CD4-positive, alpha-beta T cell (primary cell): ENCODE data around the gene CCDC157. TPM values are rescaled to one million over a fixed set of nuclear protein-coding genes. Genes with fewer than 3 reads are reported as not detected.

Source experiments
- ATAC-seq: fragments of 200-7000 bp; cut with Tn5 transposase; one replicate; pipeline ENCODE4 v1.10.0; 2022; ENCODE audit warnings: mild to moderate bottlenecking; ENCODE audit not compliant: poor library complexity
- CTCF ChIA-PET: fragments of 350-600 bp; sonication (Branson Sonifier 250); formaldehyde crosslinking; loops from one replicate; lab custom pipeline; 2021; ENCODE audit warnings: antibody characterized with exemption, inconsistent platforms; lab: Charles Lee
- POLR2A ChIA-PET: fragments of 350-600 bp; sonication (Branson Sonifier 250); formaldehyde crosslinking; loops from one replicate; lab custom pipeline; 2021; ENCODE audit warnings: antibody characterized with exemption, inconsistent platforms; lab: Charles Lee
- DNase-seq, 14 experiments: peaks; one replicate each; pipeline ENCODE4 v3.0.0-alpha.2; 2013 to 2020; ENCODE audit warnings: mixed read lengths in 2 of 14
- H3K27ac ChIP-seq, 2 donors: one replicate each; pipeline versions ENCODE4 v1.5.1 to v1.7.0; 2013; ENCODE audit warnings: low read length in 2 of 2, low read depth in 1 of 2, mild to moderate bottlenecking in 1 of 2
- H3K27me3 ChIP-seq, 2 experiments: 1 replicate in 1 of 2; 2 replicates in 1 of 2; pipeline versions ENCODE4 v1.6.1 to v1.7.0; 2013; ENCODE audit warnings: low read length in 2 of 2, control low read depth in 1 of 2, mild to moderate bottlenecking in 1 of 2, moderate library complexity in 1 of 2; ENCODE audit not compliant: insufficient read depth in 2 of 2, control insufficient read depth in 1 of 2
- H3K36me3 ChIP-seq: one replicate; pipeline ENCODE4 v1.6.1; 2013; ENCODE audit warnings: low read length, control low read depth; ENCODE audit not compliant: insufficient read depth
- H3K4me1 ChIP-seq: one replicate; pipeline ENCODE4 v1.6.1; 2013; ENCODE audit warnings: low read length, control low read depth; ENCODE audit not compliant: insufficient read depth
- H3K4me3 ChIP-seq: one replicate; pipeline ENCODE4 v1.5.1; 2013; ENCODE audit warnings: mild to moderate bottlenecking, low read length, moderate library complexity
- H3K9me3 ChIP-seq, 2 experiments: 1 replicate in 1 of 2; 2 replicates in 1 of 2; pipeline versions ENCODE4 v1.6.1 to v1.7.0; 2013; ENCODE audit warnings: low read length in 2 of 2, mild to moderate bottlenecking in 2 of 2, control low read depth in 1 of 2, moderate library complexity in 1 of 2; ENCODE audit not compliant: control insufficient read depth in 1 of 2, insufficient read depth in 1 of 2
- H3K27ac Mint-ChIP-seq: one replicate; pipeline ENCODE4 v1.8.0; 2020; ENCODE audit warnings: mixed read lengths
- H3K27me3 Mint-ChIP-seq: one replicate; pipeline ENCODE4 v1.8.0; 2021; ENCODE audit warnings: mixed read lengths
- H3K36me3 Mint-ChIP-seq: one replicate; pipeline ENCODE4 v1.8.0; 2021; ENCODE audit warnings: low read depth, mixed read lengths
- H3K4me1 Mint-ChIP-seq: one replicate; pipeline ENCODE4 v1.8.0; 2021; ENCODE audit warnings: low read depth, mixed read lengths
- H3K4me3 Mint-ChIP-seq: one replicate; pipeline ENCODE4 v1.8.0; 2020; ENCODE audit warnings: mild to moderate bottlenecking, mixed read lengths
- H3K9me3 Mint-ChIP-seq: one replicate; pipeline ENCODE4 v1.8.0; 2020; ENCODE audit warnings: mixed read lengths
- CTCF ChIP-seq: fragments of 200-600 bp; IDR thresholded peaks from one replicate; pipeline ENCODE4 v1.8.0; 2022; ENCODE audit warnings: antibody characterized with exemption, mild to moderate bottlenecking
- intact Hi-C, 2 experiments: fragments of 100-400 bp; cut with DNase I in 1 of 2; cut with micrococcal nuclease in 1 of 2; formaldehyde crosslinking; loops; one replicate each; pipeline versions ENCODE4 v1.15.1 to v1.9.0; 2023 to 2025; cut with DNase I, micrococcal nuclease
- total RNA-seq, 174 experiments: library from RNA in 2 of 174; stranded (reverse) in 2 of 174; gene quantifications; one replicate each; pipeline ENCODE4 v1.2.3 and lab custom pipeline; 2021 to 2026

Gene CCDC157
- total RNA-seq, 2 experiments from 2014 or later = 8.3 to 10.1 TPM

- TF ChIP-seq CTCF = no peak
- H3K4me1 Mint-ChIP-seq = peaks cover 4% of the 10 kb centered on the region
- ATAC-seq (no peak), DNase-seq (no peak)
- no peaks in the 10 kb centered on the region for H3K9me3 Mint-ChIP-seq
- peaks cover 81% of the 10 kb centered on the region for H3K36me3 Mint-ChIP-seq
- POLR2A ChIA-PET = interaction anchor here (1.3 to 3.6 kb wide), 3 partner anchors 23 to 45 kb away, joined by 7 to 10 read pairs (median 7); partner anchors contain the start of genes CASTOR1, CCDC157 and SF3A1
- no peaks in the 10 kb centered on the region for H3K4me1 ChIP-seq
- H3K27me3 ChIP-seq = no peaks in the 10 kb centered on the region
- no peak overlapping the region for H3K4me3 ChIP-seq
- H3K27me3 Mint-ChIP-seq = no peaks in the 10 kb centered on the region
- CTCF ChIA-PET = interaction anchor here (1.2 to 1.6 kb wide), 3 partner anchors 31 to 58 kb away, joined by 3 to 6 read pairs (median 4); no protein-coding TSS in a partner anchor
- H3K27ac ChIP-seq = no peak overlapping the region
- intact Hi-C loops = no loop called here
- no peak overlapping the region for H3K4me3 Mint-ChIP-seq
- H3K36me3 ChIP-seq = peaks cover 70% of the 10 kb centered on the region
- H3K27ac Mint-ChIP-seq = no peak overlapping the region
- no peaks in the 10 kb centered on the region for H3K9me3 ChIP-seq
Measured at GRCh38 chr22:30332994-30333706, 23.7 kb upstream of the CCDC157 start.

DNA sequence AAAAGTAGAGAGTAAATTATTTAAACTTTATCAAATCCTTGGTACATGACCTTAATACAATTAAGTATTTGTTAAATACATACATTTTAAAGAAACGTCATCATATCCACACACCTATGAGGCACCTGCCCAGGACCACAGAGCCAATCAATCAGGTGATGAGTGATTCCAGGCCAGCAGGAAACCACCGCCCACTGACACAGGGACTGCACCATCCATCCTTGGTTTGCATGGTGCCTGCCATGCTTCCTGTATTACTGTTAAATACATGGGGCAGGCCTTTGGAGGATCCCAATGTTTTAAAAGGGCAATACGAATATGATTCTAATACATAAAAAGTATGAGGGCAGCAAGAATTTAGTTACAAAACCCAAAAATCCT is 23.1 kb upstream of the CCDC157 start:
- Mint-ChIP-seq H3K36me3 (peaks cover 87% of the 10 kb centered on the region), H3K27me3 (no peaks in the 10 kb centered on the region), H3K27ac (no peak overlapping the region), H3K9me3 (no peaks in the 10 kb centered on the region), H3K4me1 (no peaks in the 10 kb centered on the region), H3K4me3 (no peak overlapping the region)
- Histone ChIP-seq H3K27ac (no peak overlapping the region), H3K36me3 (peaks cover 75% of the 10 kb centered on the region), H3K4me3 (no peak overlapping the region), H3K27me3 (no peaks in the 10 kb centered on the region), H3K9me3 (no peaks in the 10 kb centered on the region), H3K4me1 (no peaks in the 10 kb centered on the region)
- no peak for ATAC-seq
- ChIA-PET CTCF (no interaction called here), POLR2A (interaction anchor here (0.8 kb wide), 1 partner anchor 23 kb away, joined by 4 read pairs; the partner anchor contains the start of genes CCDC157 and SF3A1)
- intact Hi-C loops = no loop called here
- DNase-seq = no peak
- no peak for TF ChIP-seq CTCF

DNA sequence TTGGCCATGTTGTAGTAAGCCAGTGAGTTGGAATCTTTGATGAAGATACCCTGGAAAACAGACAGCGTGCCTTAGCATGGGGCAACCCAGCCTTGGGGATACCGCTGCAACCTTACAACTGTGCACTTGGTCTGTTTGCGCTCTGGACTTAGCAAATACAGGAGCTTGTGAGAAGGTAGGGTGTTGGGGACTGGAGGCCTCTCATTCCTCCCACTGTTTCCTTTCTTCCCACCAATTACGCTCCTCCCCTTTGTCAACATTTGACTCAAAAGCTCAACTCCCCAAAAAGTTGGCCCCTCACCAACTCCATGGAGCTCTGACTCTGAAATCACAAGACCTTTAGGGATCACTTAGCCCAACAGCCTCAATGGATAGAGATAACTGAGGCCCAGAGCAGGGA is 22.2 kb upstream of the CCDC157 start:
- H3K4me1 ChIP-seq = no peaks in the 10 kb centered on the region
- H3K27ac ChIP-seq = no peak overlapping the region
- Mint-ChIP-seq H3K9me3 (no peaks in the 10 kb centered on the region), H3K27me3 (no peaks in the 10 kb centered on the region), H3K27ac (peak overlapping the region; percentile 33), H3K4me3 (no peak overlapping the region), H3K4me1 (no peaks in the 10 kb centered on the region), H3K36me3 (peaks cover 96% of the 10 kb centered on the region)
- peaks cover 84% of the 10 kb centered on the region for H3K36me3 ChIP-seq
- H3K9me3 ChIP-seq = no peaks in the 10 kb centered on the region
- intact Hi-C loops = no loop called here
- ChIA-PET POLR2A (interaction anchor here (0.8 to 1.6 kb wide), 4 partner anchors 22 to 44 kb away, joined by 3 to 6 read pairs (median 4); partner anchors contain the start of genes CCDC157 and SF3A1), CTCF (no interaction called here)
- H3K27me3 ChIP-seq = no peaks in the 10 kb centered on the region
- no peak overlapping the region for H3K4me3 ChIP-seq
- ATAC-seq (no peak), DNase-seq (no peak)
- no peak for TF ChIP-seq CTCF
